ENCODE measurements around the gene TSPAN32.

DNA sequence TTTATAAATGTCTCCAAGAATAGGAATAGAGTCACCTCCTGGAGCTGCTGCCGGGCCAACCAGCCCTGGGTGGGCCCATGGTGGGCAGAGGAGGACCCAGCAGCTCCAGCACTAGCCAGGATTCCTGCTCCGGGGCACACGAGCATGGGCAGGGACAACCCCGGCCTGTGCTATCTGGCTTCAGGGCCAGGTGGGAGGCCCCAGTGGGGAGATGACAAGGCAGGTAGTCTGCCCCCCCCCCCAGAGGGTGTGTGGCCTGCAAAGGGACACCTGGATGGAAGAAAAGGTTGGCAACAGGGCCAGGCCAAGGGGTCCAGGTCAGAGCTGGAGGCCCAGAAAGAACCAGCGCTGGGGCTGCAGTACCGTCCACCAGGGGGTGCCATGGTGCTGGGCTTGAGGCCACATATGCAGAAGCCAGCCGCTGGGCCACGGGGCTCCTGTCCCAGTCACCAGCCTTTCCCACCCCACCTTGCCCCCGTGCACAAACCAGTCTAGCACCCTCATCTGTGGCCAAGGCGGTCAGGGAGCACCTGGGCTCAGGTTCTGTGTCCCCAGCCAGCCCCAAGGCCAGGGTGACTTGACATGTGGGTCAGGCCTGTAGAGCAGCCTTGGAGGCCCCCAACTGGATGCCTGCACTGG, 3.4 kb downstream of the TSPAN32 start:
- TF ChIP-seq CTCF (IDR thresholded peaks at IDR 0.05; ENCODE audit: borderline replicate concordance, extremely low read depth, low read length, poor library complexity, severe bottlenecking) (peak; percentile 87), EZH2 (IDR thresholded peaks at IDR 0.05; ENCODE audit: borderline replicate concordance, low read depth, low read length, severe bottlenecking) (no peak)
